Activated gamma-delta T cell (primary cell): Measurements from ENCODE around the gene SLC17A3.

Experiments used
- DNase-seq: peaks from one replicate; lab custom pipeline; 2025; lab: John Stamatoyannopoulos, UW
- total RNA-seq, 2 donors: gene quantifications; one replicate each; lab custom pipeline; 2026; lab: John Stamatoyannopoulos, UW

Gene SLC17A3, protein sequence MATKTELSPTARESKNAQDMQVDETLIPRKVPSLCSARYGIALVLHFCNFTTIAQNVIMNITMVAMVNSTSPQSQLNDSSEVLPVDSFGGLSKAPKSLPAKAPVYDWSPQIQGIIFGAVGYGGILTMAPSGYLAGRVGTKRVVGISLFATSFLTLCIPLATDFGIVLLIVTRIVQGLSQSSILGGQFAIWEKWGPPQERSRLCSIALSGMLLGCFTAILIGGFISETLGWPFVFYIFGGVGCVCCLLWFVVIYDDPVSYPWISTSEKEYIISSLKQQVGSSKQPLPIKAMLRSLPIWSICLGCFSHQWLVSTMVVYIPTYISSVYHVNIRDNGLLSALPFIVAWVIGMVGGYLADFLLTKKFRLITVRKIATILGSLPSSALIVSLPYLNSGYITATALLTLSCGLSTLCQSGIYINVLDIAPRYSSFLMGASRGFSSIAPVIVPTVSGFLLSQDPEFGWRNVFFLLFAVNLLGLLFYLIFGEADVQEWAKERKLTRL
- total RNA-seq, result 0.51 to 0.87 reads per million in 2 donors

DNA sequence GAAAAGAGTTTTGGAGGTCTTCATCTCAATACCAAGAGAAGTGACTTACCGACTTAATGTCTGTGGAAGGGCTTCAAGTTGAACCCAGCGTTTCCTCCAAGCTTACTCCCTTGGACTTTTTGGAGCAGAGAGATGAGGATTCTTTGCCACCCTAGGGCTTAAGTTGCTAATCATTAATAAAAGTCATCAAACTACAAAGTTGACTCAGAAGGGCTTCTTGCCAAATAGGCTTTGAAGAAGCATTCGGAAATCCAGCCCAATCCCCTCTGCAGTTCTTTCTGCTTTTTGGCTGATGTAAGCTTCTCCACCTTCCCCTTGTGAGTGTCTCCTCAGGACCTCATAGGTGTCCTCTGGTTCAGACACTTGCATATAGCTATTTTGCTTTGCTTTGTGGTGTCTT lies at the start of gene SLC17A3:
TSS of gene SLC17A3 (minus strand) at position 126 of the 400 bp plus-strand sequence. CDS start 5,856 bp downstream, outside the sequence.
- no peak for DNase-seq

DNA sequence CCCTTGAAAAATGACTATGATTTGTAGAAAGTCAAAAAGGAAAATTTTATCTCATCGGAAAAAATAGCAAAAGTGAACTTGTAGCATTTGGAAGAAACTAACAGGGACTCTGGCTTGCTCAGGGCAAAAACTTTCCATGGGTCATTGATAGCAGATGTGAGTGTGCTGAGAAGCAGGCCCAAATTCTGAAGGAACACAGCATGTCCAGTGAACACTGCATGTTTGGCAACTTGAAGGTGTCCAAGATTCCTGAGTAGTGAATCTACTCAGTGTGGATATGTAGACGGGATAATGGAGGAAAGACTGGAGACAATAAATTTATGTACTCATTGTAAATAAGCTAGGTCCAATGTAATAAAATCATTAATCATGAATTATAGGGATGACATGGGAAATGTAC lies 48.3 kb upstream of the SLC17A3 start:
- DNase-seq, result no peak

DNA sequence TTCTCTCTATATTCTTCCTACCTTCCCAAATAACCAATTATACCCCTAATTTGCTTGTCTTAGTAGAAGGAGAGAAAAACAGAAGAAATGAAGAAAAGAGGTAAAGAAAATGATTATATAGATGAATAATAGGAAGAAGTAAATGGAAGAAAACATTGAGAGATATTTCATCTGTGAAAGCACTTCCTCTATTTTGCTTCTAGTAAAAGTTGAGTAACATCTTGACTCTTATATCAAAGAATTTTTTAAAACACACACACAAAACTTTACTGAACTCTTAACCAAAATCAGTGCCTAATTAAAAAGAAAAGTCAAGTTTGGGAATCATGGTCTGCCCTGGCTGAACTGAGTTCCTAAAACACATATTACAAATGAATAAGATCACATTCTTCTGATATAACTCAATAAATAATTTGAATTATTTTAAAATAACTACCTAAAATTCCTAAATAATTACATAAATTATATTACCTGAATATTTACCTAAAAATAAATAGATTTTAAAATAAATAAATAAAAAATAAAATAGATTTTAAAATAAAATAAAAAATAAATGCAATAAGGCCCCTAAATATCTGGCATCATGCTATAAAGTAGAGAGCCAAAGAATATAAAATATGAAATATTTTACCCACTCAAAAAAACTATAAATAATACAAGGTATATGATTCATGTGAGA lies 47.6 kb upstream of the SLC17A3 start:
- DNase-seq, result no peak

DNA sequence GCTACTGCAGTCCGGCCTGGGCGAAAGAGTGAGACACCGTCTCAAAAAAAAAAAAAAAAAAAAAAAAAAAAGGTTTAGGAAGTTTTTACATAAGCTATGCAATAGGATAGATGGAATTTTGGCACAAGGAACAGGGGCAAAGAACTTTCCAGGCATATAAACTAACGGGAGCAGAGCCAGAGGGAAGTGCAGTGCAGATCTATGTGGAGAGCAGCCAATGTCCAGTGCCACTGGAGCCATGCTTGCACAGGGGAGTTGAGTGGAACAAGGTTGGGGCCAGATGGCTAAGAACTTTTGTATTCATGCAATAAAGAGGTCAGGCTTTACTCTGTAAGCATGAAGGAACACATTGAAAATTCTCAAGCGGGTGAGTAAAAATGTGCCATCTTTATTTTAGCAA lies 45.6 kb upstream of the SLC17A3 start:
- no peak for DNase-seq

DNA sequence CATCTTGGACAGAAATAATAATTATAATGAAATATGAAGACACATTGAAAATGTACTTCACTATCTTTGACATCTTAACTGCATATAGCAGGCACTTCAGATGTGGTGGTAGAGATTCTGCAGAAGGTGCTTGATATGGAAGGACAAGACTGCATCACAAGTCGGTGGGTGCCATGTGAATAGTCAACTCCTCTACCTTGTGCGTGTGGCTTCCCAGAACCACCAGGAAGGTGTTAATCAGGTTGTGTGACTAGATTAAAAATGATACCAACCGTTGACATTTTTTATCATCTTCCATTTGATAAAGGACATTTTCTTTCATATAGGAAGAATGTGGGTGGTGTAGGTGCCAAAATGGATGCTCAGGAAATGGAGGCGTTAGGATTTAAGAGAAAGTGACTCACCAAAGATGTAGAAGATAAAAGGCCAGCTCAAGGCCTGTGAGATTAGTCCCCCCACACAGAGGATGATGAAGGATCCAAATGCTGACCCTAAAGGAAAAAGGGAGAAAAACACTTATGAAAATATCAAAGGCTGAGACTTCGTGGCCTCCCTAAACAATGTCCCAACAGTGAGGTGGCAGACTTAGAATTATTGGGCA lies 44.1 kb upstream of the SLC17A3 start:
- no peak for DNase-seq

DNA sequence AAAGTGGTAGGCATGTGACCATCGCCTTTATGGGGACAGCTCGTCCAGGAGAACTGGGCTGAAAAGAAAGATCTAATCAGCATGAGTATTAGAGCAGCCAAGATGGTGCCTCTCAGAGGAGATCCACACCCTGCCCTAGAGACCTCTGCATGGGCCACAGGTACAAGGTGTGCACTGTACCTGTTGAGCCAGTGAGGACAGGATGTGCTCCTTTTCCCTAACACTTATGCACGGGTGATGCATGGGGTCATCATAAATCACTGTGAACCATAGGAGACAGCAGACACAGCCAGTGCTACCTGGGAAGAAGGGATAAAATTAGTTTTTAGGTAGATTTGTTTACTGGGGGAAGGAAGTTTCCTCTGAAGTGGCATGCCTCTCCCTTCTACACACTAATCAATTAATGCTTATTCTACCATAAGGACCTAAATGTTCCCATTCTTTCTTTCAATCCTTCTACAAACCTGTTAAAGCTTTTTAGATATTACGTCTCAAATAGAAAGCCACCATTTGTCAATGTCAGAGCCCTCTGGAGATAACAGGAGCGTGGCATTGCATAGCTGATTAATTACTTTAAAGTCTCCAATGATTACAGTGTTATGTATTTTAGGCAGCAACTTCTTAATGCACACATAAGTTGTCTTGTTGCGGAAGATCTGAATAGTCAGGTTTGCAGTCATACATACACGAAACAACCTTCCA lies 42.9 kb upstream of the SLC17A3 start:
- no peak for DNase-seq

DNA sequence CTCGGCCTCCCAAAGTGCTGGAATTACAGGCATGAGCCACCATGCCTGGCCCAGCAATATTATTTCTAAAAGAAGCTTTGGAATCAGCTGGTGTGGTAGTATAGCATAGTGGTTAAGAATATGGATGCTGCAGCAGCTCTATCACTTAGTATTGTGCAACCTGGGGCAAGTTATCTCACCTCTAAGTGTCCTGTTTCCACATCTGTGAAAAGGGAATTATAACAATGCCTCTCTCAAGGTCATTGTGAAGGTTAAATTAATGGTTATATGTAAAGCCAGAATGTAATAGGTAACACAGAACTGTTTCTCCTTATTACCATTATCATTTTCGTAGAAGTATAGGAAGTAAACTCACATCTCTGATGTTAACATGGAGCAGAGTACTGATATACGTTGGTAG lies 42.3 kb upstream of the SLC17A3 start:
- DNase-seq, result no peak

DNA sequence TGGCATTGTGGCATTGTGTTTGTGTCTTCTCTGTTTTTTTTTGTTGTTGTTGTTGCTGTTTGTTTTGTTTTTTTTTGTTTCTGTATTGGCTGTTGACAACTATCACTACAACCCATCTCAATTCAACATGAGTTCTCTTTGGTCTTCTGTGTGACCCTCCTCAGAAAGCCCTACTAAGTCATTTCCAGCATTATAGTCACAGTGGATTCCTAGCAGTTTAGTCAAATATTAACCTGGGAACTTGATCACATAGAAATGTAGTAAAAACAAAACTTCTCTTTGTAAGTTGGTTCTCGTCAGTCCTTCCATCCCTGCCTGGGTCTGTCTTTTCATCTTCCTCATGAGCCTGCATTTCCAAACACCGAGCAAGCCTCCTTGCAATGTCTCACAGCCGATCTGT lies 39.7 kb upstream of the SLC17A3 start:
- no peak for DNase-seq

DNA sequence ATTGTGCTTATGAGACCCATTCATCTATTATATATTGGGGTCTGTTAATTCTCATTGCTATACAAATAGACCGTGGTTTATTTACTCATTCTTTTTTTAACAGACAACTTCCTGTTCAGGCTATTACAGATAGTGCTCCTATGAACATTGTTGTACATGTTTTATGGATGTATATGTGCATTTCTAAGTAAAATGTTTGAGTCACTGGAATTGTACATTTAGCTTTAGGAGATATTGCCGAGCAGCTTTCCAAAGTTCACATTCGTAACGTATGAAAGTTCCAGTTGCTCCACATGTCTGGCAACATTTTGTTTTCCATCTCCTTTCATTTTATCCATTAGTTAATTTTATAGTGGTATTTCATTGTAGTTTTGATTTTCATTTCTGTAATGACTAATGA lies 37.3 kb upstream of the SLC17A3 start:
- DNase-seq, result no peak

DNA sequence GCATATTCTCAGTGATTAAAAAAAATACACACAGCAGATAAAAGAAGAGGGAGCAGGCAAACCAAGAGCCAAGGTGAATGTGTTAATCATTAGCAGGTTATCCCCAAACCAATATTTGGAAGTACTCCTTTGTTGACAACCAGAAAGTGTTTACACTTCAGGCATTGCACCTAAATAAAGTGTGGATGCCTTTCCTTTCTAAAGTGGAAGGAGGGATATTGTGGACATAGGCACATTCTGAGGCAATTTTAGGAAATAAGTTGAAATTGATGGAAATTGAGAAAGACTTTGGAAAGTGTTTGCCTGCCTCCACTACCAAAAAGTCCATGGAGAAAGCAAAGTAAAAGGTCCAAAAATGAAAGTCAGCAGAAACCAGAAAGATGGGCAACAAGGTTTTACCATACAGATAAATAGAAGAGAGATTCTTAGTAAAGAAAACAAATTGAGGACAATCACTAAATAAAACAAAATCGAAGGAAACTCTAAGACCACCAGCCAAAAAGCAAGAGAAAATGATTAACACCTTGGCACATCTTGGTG lies 33.5 kb upstream of the SLC17A3 start:
- no peak for DNase-seq

DNA sequence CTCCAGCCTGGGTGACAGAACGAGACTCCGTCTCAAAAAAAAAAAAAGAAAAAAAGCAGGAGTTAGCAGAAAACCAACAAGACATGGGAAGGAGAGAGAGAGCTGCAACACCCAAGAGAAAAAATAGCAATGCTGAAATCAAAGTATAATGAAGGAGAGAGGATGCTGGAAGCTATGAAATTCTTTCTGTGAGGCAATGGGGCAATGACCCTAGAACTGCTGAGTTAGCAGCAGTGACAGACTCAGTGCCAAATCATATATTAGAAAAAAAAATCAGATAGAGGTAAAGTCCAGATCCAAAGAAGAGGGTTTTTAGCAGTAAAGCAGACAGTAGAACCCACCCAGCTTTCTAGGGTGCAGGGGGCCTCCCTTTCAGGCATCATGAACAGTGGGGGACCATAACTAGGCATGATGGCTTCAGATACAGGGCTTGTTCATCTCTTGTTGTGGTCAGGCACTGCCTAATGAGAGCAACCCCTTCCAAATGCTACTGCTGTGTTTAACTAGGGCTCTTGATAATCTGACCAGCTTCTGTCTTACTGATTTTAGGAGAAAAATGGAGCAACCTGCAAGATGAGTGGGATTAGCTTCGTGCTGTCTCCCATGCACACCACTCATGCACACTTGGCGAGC lies 29.5 kb upstream of the SLC17A3 start:
- DNase-seq, result no peak

DNA sequence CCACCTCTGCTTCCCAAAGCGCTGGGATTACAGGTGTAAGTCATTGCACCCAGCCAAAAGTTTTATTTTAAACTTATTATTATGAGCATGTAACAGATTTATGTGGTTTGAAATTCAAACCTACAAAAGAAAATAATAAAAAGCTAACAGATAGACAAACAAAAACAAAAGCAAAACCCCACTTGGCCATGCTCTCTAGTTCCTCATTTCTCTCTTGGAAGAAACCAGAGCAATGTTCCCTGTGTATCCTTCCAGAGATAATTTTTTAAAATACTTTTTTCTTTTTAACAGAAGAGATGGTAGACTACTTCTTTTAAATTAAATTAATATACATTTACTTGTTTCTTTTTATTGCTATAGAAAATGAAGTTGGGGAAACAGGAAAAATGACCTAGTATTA lies 28.0 kb upstream of the SLC17A3 start:
- DNase-seq, result no peak

DNA sequence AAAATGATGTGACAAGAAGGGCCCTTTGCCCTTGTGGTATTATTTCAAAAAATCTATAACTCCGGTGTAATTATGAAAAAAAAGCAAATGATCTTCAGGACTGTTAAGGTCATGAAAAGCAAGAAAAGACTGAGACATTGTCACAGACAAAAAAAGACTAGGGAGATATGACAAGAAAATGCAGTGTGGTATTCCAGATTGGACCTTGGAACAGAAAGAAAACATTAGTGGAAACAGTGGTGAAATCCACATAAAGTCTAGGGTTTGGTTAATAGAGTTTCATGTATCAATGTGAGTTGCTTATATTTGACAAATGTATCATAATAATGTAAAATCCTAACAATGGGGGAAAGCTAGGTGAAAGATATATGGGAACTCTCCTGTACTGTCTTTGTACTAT lies 26.8 kb upstream of the SLC17A3 start:
- DNase-seq, result no peak

DNA sequence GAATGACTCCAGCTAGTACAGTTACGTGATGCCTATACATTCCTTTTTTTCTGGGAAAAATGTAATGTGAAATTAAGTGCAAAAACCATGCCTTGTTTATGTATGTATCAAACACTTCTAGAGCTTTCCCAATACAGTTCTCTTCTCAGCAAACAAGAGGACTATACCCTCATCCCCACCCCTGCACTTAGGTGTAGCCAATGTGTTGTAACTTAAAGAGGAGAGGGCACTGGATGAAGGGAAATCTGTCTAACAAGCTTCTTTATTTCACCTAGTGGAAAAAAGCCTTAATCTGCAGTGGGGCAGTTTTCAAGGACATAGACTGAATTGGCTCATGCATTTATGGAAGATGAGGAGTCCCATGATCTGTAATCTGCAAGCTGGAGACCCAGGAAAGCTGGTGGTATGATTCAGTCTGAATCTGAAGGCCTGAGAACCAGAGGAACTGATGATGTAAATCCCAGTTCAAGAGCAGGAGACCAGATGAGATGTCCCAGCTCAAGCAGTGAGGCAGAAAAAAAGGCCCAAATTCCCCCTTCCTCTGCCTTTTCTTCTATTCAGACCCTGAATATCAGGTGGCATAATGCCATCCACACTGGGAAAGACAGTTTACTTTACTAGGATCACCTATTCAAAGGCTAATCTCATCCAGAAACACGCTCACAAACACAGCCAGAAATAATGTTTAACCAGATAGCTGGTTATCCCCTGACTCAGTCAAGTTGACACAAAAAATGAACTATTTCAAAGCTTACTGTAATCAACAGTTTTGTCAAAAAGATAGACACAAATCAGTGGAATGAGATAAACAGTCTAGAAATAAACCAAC lies 25.8 kb upstream of the SLC17A3 start:
- DNase-seq, result no peak

DNA sequence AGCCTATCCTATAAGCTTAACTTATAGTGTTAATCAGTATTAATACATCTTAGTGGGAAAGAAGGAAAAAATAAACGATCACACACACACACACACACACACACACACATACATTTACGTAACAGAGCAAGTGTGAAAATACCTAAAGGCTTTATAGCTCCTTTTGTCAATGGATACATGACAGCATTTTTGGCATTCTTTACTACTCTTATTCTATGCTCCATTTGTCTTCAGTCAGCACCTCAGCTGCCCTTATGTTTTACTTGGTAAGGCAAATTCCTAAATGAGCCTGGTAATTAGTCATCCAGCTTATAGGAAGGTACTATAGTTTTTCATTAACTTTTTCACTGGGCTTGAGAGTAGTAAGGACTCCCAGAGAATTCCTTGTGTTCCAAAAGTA lies 25.1 kb upstream of the SLC17A3 start:
- DNase-seq, result no peak

DNA sequence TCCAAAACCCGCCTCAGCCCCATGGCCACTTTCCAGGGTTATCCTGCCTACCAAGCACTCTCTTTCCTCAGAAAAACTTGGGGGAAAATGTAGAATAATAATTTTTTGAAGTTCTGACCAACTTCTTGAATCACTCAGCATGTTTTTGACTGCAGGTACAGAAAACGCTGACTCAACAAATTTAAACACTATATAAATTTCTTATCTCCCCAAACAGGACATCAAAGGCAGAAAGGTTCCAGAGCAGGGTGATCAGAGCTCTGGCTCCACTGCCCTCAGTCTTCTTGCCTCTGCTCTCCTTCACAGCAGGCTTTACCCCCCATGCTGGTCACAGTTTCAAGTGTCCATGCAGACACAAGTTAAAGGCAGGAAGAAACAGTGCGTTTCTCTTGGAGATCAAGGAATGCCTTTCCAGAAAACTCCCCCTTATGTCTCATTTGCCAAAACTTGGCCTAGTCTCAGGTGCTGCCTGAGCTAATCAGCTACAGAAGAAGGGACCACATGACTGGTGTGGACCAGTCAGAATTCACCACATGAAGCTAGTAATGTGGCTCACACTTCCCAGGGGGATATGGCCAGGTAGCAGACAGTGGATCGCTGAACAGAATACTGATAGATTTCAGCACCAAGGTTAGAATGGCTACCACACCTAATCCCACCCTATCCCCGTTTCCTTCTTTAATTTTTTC lies 24.4 kb upstream of the SLC17A3 start:
- DNase-seq, result no peak

DNA sequence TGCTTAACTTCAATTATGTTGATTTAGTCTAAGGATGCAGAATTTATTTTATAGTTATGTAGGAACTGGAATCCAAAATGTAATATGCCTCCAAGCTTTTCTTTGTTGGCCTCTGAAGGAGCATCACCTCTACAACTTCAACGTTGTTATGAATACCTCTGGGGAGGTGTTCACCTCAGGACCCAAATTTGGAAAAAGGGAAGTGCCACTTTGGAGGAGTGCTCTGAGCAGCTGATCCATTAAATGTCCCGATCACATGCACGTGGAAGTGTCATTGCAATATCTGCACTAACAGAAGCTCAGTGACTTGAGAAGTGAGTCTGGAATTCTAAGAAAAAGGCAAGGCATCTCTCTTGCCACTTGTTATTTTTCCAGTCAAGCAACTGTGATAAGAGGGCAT lies 22.2 kb upstream of the SLC17A3 start:
- DNase-seq, result no peak

DNA sequence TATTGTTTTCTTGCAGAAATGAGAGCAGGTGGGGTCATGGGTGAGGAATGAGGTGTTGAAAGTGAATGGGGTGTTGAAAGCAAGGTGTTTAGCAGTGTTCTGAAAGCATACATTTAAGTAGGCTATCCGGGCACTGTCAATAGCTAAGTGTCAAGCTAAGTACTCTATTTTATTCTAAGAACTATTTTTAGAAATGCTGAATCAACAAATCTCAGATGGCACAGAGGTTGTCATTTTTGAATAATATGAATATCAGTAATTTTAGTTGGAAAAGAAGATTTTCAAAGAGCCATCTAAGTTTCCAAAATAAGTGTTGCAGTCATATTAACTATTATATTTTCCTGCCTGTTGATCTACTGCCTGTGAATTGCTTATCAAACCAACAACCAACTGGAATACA lies 21.7 kb upstream of the SLC17A3 start:
- DNase-seq, result no peak

DNA sequence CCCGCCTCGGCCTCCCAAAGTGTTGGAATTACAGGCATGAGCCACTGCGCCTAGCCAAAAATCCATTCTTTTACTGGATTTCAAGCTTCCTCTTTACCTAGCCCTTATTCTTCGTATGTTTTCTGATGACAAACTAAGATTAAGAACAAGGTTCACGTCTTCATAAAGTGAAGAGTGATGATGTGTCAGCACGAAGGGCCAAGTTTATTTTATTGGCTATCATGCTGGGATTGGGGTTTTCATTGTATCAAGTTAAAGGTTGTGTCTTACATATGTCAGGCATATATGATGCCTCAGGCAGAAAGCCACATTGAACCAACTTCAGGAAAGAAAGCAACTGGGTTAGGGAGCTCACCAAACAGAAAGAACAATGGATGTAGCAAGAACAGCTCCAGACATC lies 19.7 kb upstream of the SLC17A3 start:
- DNase-seq, result no peak

DNA sequence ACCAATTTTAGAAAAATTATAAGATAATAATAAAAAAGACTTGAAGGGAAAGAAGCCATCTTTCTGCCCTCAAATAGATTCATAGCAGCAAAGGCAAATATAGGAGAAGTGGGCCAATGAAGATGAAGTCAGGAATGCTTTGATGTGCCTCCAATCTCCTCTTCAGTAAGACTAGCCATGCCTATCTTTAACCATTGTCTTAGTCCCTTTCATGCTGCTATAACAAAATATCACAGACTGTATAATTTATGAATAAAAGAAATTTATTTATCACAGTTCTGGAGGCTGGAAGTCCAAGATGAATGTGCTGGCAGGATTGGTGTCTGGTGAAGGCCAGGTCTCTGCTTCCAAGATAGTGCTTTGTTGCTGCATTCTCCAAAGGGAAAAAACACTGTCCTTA lies 18.8 kb upstream of the SLC17A3 start:
- DNase-seq, result no peak
